HepG2 (cell line): ENCODE results near the gene DEPDC1. TPM values are rescaled to one million over a fixed set of nuclear protein-coding genes. Genes with fewer than 3 reads are reported as not detected.

Experiments
- ATM ChIP-seq: fragments of 450-650 bp; IDR thresholded peaks from 2 replicates; pipeline ENCODE4 v1.7.1; 2017; ENCODE audit warnings: mild to moderate bottlenecking, borderline replicate concordance
- BORCS8-MEF2B ChIP-seq: sonication (generic); formaldehyde crosslinking; IDR thresholded peaks from 2 replicates; pipeline ENCODE4 v1.8.0; 2022; ENCODE audit warnings: mild to moderate bottlenecking, missing genetic modification reagents
- CAMTA2 ChIP-seq: sonication (generic); formaldehyde crosslinking; IDR thresholded peaks from 2 replicates; pipeline ENCODE4 v1.4.0; 2020; ENCODE audit warnings: mild to moderate bottlenecking, missing genetic modification reagents, borderline replicate concordance
- CHD4 ChIP-seq: fragments of 200-600 bp; sonication (generic); IDR thresholded peaks from 2 replicates; pipeline ENCODE4 v1.7.0; 2017; ENCODE audit warnings: mild to moderate bottlenecking, low read length, borderline replicate concordance
- CREM ChIP-seq, 2 experiments: sonication (generic) in 1 of 2; formaldehyde crosslinking in 1 of 2; IDR thresholded peaks; 2 replicates each; pipeline versions ENCODE4 v1.4.0 to v1.6.1; 2016 to 2020; ENCODE audit warnings: antibody characterized with exemption in 1 of 2, mild to moderate bottlenecking in 1 of 2, missing genetic modification reagents in 1 of 2
- FOSL1 ChIP-seq: sonication (generic); formaldehyde crosslinking; IDR thresholded peaks from 2 replicates; pipeline ENCODE4 v1.9.0; 2021; ENCODE audit warnings: missing genetic modification reagents, borderline replicate concordance
- FOSL2 ChIP-seq: sonication (generic); formaldehyde crosslinking; IDR thresholded peaks from 2 replicates; pipeline ENCODE4 v1.4.0; 2020; ENCODE audit warnings: missing genetic modification reagents
- FOXP1 ChIP-seq, 2 experiments: fragments of 450-650 bp in 1 of 2; IDR thresholded peaks; 2 replicates each; pipeline ENCODE4 v1.6.1; 2017 to 2018; ENCODE audit warnings: antibody characterized with exemption in 1 of 2
- IKZF1 ChIP-seq: fragments of 450-650 bp; IDR thresholded peaks from 2 replicates; pipeline ENCODE4 v1.7.1; 2016
- MAFK ChIP-seq, 2 experiments: IDR thresholded peaks in 1 of 2; conservative IDR thresholded peaks in 1 of 2; 2 replicates each; pipeline ENCODE4 v1.6.1; 2011; ENCODE audit warnings: improper control_type of control experiment in 2 of 2, low read length in 2 of 2
- MATR3 ChIP-seq: sonication (generic); formaldehyde crosslinking; IDR thresholded peaks from 2 replicates; pipeline ENCODE4 v1.4.0; 2020; ENCODE audit warnings: missing genetic modification reagents
- MBNL3 ChIP-seq: fragments of 250-450 bp; sonication (Bioruptor Pico); conservative IDR thresholded peaks from 2 replicates; pipeline ENCODE4 v1.8.0; 2022; ENCODE audit warnings: mild to moderate bottlenecking, inconsistent platforms
- NFKBIZ ChIP-seq: IDR thresholded peaks from 2 replicates; pipeline ENCODE4 v1.6.1; 2018; ENCODE audit warnings: missing genetic modification reagents, missing compliant biosample characterization
- NR2F1 ChIP-seq, 2 experiments: fragments of 450-650 bp in 1 of 2; formaldehyde crosslinking in 1 of 2; IDR thresholded peaks; 2 replicates each; pipeline versions ENCODE4 v1.5.0 to v1.6.1; 2016 to 2020; ENCODE audit warnings: mild to moderate bottlenecking in 1 of 2, missing compliant biosample characterization in 1 of 2, missing genetic modification reagents in 1 of 2, moderate library complexity in 1 of 2
- NR3C1 ChIP-seq: sonication (generic); formaldehyde crosslinking; IDR thresholded peaks from 2 replicates; pipeline ENCODE4 v1.4.0; 2020; ENCODE audit warnings: missing genetic modification reagents
- RBFOX2 ChIP-seq: fragments of 200-400 bp; formaldehyde crosslinking; IDR thresholded peaks from 2 replicates; pipeline ENCODE4 v1.6.1; 2017; ENCODE audit warnings: low read depth, mild to moderate bottlenecking, low read length
- SAP130 ChIP-seq: IDR thresholded peaks from 2 replicates; pipeline ENCODE4 v1.6.1; 2016; ENCODE audit warnings: low read depth
- SMAD3 ChIP-seq: sonication (generic); formaldehyde crosslinking; IDR thresholded peaks from 2 replicates; pipeline ENCODE4 v1.4.0; 2020; ENCODE audit warnings: missing genetic modification reagents
- SP2 ChIP-seq: sonication (generic); formaldehyde crosslinking; IDR thresholded peaks from 2 replicates; pipeline ENCODE4 v1.5.1; 2020; ENCODE audit warnings: mild to moderate bottlenecking, missing genetic modification reagents
- ZNF101 ChIP-seq: sonication (generic); formaldehyde crosslinking; IDR thresholded peaks from 2 replicates; pipeline ENCODE4 v1.4.0; 2020; ENCODE audit warnings: mild to moderate bottlenecking, low read depth, missing genetic modification reagents, borderline replicate concordance
- ZNF496 ChIP-seq: sonication (generic); formaldehyde crosslinking; IDR thresholded peaks from 2 replicates; pipeline ENCODE4 v1.8.1; 2023; ENCODE audit warnings: mild to moderate bottlenecking, moderate library complexity, missing genetic modification reagents; ENCODE audit not compliant: insufficient replicate concordance
- ZNF557 ChIP-seq: sonication (generic); formaldehyde crosslinking; IDR thresholded peaks from 2 replicates; pipeline ENCODE4 v1.4.0; 2020; ENCODE audit warnings: missing genetic modification reagents
- ZNF674 ChIP-seq: sonication (generic); formaldehyde crosslinking; IDR thresholded peaks from 2 replicates; pipeline ENCODE4 v1.5.0; 2020; ENCODE audit warnings: low read depth, mild to moderate bottlenecking, missing genetic modification reagents
- ZSCAN12 ChIP-seq: sonication (generic); formaldehyde crosslinking; IDR thresholded peaks from 2 replicates; pipeline ENCODE4 v1.9.0; 2021; ENCODE audit warnings: mild to moderate bottlenecking, missing genetic modification reagents
- ZSCAN21 ChIP-seq: sonication (generic); formaldehyde crosslinking; IDR thresholded peaks from 2 replicates; pipeline ENCODE4 v1.8.0; 2022; ENCODE audit warnings: mild to moderate bottlenecking, missing genetic modification reagents, moderate library complexity, borderline replicate concordance
- polyA plus RNA-seq, 8 experiments: library from polyadenylated mRNA; depleted of rRNA in 3 of 8; stranded (reverse) in 7 of 8; unstranded in 1 of 8; fragments of >200 nt; fragmentation: Illumina TruSeq in 4 of 8; extraction: Trizol in 4 of 8; gene quantifications; 2 replicates each; pipeline versions ENCODE4 v1.2.1 to v1.2.3, GENCODE V29; 2011 to 2016; ENCODE audit warnings: low read depth in 4 of 8, missing spikeins in 1 of 8, mixed read lengths in 1 of 8; ENCODE audit not compliant: insufficient read depth in 1 of 8
- total RNA-seq, 5 experiments: library from RNA; depleted of rRNA; stranded (reverse); fragments of >200 nt; fragmentation: Illumina TruSeq; extraction: Trizol; gene quantifications; 2 replicates each; pipeline ENCODE4 v1.2.3, GENCODE V29; 2016; ENCODE audit warnings: low read depth in 1 of 5
- TF ChIP-seq, protein P1 (sequence below): sonication (generic); formaldehyde crosslinking; IDR thresholded peaks from 2 replicates; pipeline ENCODE4 v1.4.0; 2020; ENCODE audit warnings: mild to moderate bottlenecking, low read depth, missing genetic modification reagents
- TF ChIP-seq, protein P2 (sequence below): IDR thresholded peaks from 2 replicates; pipeline ENCODE4 v1.6.1; 2016; ENCODE audit warnings: mild to moderate bottlenecking
- TF ChIP-seq, protein P3 (sequence below): sonication (generic); formaldehyde crosslinking; IDR thresholded peaks from 2 replicates; pipeline ENCODE4 v1.5.0; 2020; ENCODE audit warnings: missing genetic modification reagents, mild to moderate bottlenecking, borderline replicate concordance

The DEPDC1 gene
- total and polyA plus RNA-seq, 2 of the 13 experiments (the other 11 are each of a cell fraction or from before 2014, with no cell fraction given) = 7.0 to 20.2 TPM

DNA sequence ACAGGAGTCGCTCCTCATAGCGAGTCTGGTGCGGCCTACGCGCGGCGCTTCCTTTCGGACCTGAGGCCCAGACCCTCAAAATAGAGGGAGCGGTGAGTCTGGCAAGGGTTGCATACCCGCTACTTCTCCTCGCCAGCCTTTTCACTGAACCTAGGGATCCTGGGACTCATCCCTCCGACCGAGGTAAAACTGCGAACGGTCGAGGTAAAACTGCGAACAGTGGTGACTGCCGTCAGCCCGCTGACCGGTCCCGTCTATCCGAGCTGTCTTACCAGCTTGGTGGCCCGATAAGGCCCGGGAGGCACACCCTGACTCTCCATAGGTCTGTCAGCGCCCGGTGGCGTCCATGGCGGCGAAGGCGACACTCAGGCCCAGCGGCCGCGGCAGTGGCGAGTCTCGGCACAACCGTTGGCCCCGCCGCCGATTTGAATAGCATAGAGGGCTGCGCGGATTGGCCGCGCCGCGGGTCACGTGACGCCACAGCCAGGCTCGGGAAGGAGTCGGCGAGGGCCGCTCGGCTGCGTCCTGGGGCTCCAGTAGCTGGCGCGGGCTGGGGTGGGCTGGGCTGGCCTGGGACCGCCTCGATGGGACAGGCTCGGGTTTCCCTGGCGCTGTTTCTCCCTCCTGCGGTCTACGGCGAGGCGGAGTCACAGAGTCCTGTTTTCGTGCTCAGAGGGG lies at the start of gene DEPDC1 (continued):
- TF ChIP-seq FOSL2 (CRISPR knock-in tag) (peak; percentile 20; the same call in 1 of the 2 replicates), ZSCAN21 (CRISPR knock-in tag) (peak; percentile 84; the same call in 1 of the 2 replicates), ZNF101 (no peak), NR3C1 (no peak), CAMTA2 (CRISPR knock-in tag) (no peak), SP2 (CRISPR knock-in tag) (no peak), SMAD3 (no peak), BORCS8-MEF2B (CRISPR knock-in tag) (peak; percentile 78), ZNF496 (CRISPR knock-in tag) (no peak), FOSL1 (CRISPR knock-in tag) (no peak), MATR3 (CRISPR knock-in tag) (no peak), ATM (no peak), RBFOX2 (peak; percentile 83), SAP130 (CRISPR knock-in tag) (peak; percentile 99), MAFK (conservative IDR thresholded peaks at IDR 0.05 in 1 of 2, IDR thresholded peaks at IDR 0.05 in 1 of 2; ENCODE audit: low read length in 2 of 2) (no peak), CREM (IDR thresholded peaks at IDR 0.05) (no peak), CREM (CRISPR knock-in tag; IDR thresholded peaks at IDR 0.05) (no peak), MBNL3 (CRISPR knock-in tag) (no peak), NFKBIZ (CRISPR knock-in tag) (no peak), ZSCAN12 (no peak), FOXP1 (IDR thresholded peaks at IDR 0.05) (no peak), FOXP1 (CRISPR knock-in tag; IDR thresholded peaks at IDR 0.05) (no peak), ZNF557 (CRISPR knock-in tag) (no peak), ZNF674 (CRISPR knock-in tag) (no peak), NR2F1 (CRISPR knock-in tag; IDR thresholded peaks at IDR 0.05) (no peak), CHD4 (no peak), IKZF1 (no peak)
- TF ChIP-seq, protein P1, sequence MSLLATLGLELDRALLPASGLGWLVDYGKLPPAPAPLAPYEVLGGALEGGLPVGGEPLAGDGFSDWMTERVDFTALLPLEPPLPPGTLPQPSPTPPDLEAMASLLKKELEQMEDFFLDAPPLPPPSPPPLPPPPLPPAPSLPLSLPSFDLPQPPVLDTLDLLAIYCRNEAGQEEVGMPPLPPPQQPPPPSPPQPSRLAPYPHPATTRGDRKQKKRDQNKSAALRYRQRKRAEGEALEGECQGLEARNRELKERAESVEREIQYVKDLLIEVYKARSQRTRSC = peak; percentile 80; the same call in 1 of the 2 replicates
- TF ChIP-seq, protein P2, sequence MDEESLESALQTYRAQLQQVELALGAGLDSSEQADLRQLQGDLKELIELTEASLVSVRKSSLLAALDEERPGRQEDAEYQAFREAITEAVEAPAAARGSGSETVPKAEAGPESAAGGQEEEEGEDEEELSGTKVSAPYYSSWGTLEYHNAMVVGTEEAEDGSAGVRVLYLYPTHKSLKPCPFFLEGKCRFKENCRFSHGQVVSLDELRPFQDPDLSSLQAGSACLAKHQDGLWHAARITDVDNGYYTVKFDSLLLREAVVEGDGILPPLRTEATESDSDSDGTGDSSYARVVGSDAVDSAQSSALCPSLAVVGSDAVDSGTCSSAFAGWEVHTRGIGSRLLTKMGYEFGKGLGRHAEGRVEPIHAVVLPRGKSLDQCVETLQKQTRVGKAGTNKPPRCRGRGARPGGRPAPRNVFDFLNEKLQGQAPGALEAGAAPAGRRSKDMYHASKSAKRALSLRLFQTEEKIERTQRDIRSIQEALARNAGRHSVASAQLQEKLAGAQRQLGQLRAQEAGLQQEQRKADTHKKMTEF (CRISPR knock-in tag) = peak; percentile 50; the same call in 1 of the 2 replicates
- TF ChIP-seq, protein P3, sequence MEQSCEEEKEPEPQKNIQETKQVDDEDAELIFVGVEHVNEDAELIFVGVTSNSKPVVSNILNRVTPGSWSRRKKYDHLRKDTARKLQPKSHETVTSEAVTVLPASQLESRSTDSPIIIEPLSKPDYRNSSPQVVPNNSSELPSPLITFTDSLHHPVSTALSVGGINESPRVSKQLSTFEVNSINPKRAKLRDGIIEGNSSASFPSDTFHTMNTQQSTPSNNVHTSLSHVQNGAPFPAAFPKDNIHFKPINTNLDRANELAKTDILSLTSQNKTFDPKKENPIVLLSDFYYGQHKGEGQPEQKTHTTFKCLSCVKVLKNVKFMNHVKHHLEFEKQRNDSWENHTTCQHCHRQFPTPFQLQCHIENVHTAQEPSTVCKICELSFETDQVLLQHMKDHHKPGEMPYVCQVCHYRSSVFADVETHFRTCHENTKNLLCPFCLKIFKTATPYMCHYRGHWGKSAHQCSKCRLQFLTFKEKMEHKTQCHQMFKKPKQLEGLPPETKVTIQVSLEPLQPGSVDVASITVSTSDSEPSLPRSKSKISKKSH (CRISPR knock-in tag) = peak; percentile 52; the same call in 1 of the 2 replicates
